ENCODE measurements around the gene EFCAB11. TPM values are rescaled to one million over a fixed set of nuclear protein-coding genes. Genes with fewer than 3 reads are reported as not detected.

Gene EFCAB11
- total RNA-seq, 5 donors from 2014 or later (not counting 1 experiment from before 2014, with no cell fraction given) = 1.1 to 2.4 (median 1.5) TPM

DNA sequence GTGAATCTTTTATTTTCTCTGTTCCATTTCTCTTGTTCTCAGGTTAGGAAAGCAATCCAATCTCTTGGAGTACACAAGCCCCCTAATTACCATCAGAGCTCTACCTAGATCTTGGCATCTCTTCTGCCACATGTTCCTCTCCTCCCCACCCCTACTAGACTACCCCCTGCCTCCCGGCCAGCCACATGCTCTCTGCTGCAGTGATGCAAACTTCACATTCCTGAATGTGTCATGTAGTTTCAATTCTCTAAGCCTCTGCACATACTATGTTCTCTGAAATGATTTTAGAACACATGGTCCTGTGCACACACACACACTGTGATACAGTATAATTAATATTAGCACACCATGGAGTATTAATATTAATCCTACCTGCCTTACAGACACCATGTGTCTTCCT lies 104.6 kb downstream of the EFCAB11 start:
- H3K36me3 ChIP-seq (ENCODE audit: control insufficient read depth in 2 of 2, extremely low read depth in 1 of 2, insufficient read depth in 1 of 2, low read length in 1 of 2) = no peaks in the 10 kb centered on the region
- Mint-ChIP-seq H3K36me3 (no peaks in the 10 kb centered on the region), H3K9me3 (no peaks in the 10 kb centered on the region), H3K4me3 (no peak overlapping the region), H3K27ac (no peak overlapping the region), H3K4me1 (no peaks in the 10 kb centered on the region), H3K27me3 (no peaks in the 10 kb centered on the region)
- DNase-seq (no peak), ATAC-seq (replicated peaks in 1 of 4) (no peak)
- CTCF ChIA-PET = no interaction called here
- WGBS (ENCODE audit: insufficient coverage) = 100% methylated on average over 1 of the region's 1 CpG
- POLR2A ChIA-PET = no interaction called here
- H3K27ac ChIP-seq (ENCODE audit: low read length) = no peak overlapping the region
- H3K27me3 ChIP-seq (replicated peaks in 1 of 2; ENCODE audit: control insufficient read depth in 2 of 2, extremely low read depth in 1 of 2, insufficient read depth in 2 of 2, low read length in 1 of 2) = no peaks in the 10 kb centered on the region
- H3K4me3 ChIP-seq (ENCODE audit: control insufficient read depth in 1 of 2, extremely low read depth in 1 of 2, low read length in 1 of 2) = no peak overlapping the region
- H3K9me3 ChIP-seq = no peaks in the 10 kb centered on the region
- H3K4me1 ChIP-seq (ENCODE audit: control insufficient read depth in 1 of 2, extremely low read depth in 1 of 2, insufficient read depth in 2 of 2, low read length in 2 of 2) = no peaks in the 10 kb centered on the region

- Histone ChIP-seq H3K4me3 (ENCODE audit: control insufficient read depth in 1 of 2, extremely low read depth in 1 of 2, low read length in 1 of 2) (no peak overlapping the region), H3K4me1 (ENCODE audit: control insufficient read depth in 1 of 2, extremely low read depth in 1 of 2, insufficient read depth in 2 of 2, low read length in 2 of 2) (no peaks in the 10 kb centered on the region), H3K36me3 (ENCODE audit: control insufficient read depth in 2 of 2, extremely low read depth in 1 of 2, insufficient read depth in 1 of 2, low read length in 1 of 2) (no peaks in the 10 kb centered on the region), H3K27me3 (replicated peaks in 1 of 2; ENCODE audit: control insufficient read depth in 2 of 2, extremely low read depth in 1 of 2, insufficient read depth in 2 of 2, low read length in 1 of 2) (no peaks in the 10 kb centered on the region), H3K27ac (ENCODE audit: low read length) (no peak overlapping the region), H3K9me3 (no peaks in the 10 kb centered on the region)
- no peak overlapping the region for H3K4me3 Mint-ChIP-seq
- H3K4me1 Mint-ChIP-seq = no peaks in the 10 kb centered on the region
- ChIA-PET POLR2A (no interaction called here), CTCF (no interaction called here)
- no peak overlapping the region for H3K27ac Mint-ChIP-seq
- ATAC-seq (replicated peaks in 1 of 4) (no peak), DNase-seq (no peak)
- 83% methylated on average over 2 of the region's 2 CpGs for WGBS (ENCODE audit: insufficient coverage)
- H3K9me3 Mint-ChIP-seq = no peaks in the 10 kb centered on the region
- H3K36me3 Mint-ChIP-seq = no peaks in the 10 kb centered on the region
- no peaks in the 10 kb centered on the region for H3K27me3 Mint-ChIP-seq
These were observed 106.4 kb downstream of the EFCAB11 start for GRCh38 chr14:89848165-89848564.

GRCh38 chr14:89845346-89845745 lies 109.2 kb downstream of the EFCAB11 start:
- Mint-ChIP-seq H3K27ac (no peak overlapping the region), H3K36me3 (no peaks in the 10 kb centered on the region), H3K9me3 (no peaks in the 10 kb centered on the region), H3K4me3 (no peak overlapping the region), H3K27me3 (no peaks in the 10 kb centered on the region), H3K4me1 (no peaks in the 10 kb centered on the region)
- H3K27ac ChIP-seq (ENCODE audit: low read length) = no peak overlapping the region
- 88% methylated on average over 4 of the region's 5 CpGs for WGBS (ENCODE audit: insufficient coverage)
- POLR2A ChIA-PET = no interaction called here
- no peak overlapping the region for H3K4me3 ChIP-seq (ENCODE audit: control insufficient read depth in 1 of 2, extremely low read depth in 1 of 2, low read length in 1 of 2)
- H3K36me3 ChIP-seq (ENCODE audit: control insufficient read depth in 2 of 2, extremely low read depth in 1 of 2, insufficient read depth in 1 of 2, low read length in 1 of 2) = no peaks in the 10 kb centered on the region
- H3K9me3 ChIP-seq = no peaks in the 10 kb centered on the region
- CTCF ChIA-PET = no interaction called here
- ATAC-seq (replicated peaks in 1 of 4) (no peak), DNase-seq (no peak)
- H3K27me3 ChIP-seq (replicated peaks in 1 of 2; ENCODE audit: control insufficient read depth in 2 of 2, extremely low read depth in 1 of 2, insufficient read depth in 2 of 2, low read length in 1 of 2) = no peaks in the 10 kb centered on the region
- H3K4me1 ChIP-seq (ENCODE audit: control insufficient read depth in 1 of 2, extremely low read depth in 1 of 2, insufficient read depth in 2 of 2, low read length in 2 of 2) = no peaks in the 10 kb centered on the region

- CTCF ChIA-PET = no interaction called here
- no peaks in the 10 kb centered on the region for H3K36me3 Mint-ChIP-seq
- POLR2A ChIA-PET = no interaction called here
- no peaks in the 10 kb centered on the region for H3K9me3 Mint-ChIP-seq
- no peak for DNase-seq
- no peak for ATAC-seq (replicated peaks in 1 of 4)
- H3K4me1 Mint-ChIP-seq = no peaks in the 10 kb centered on the region
- no peaks in the 10 kb centered on the region for H3K4me1 ChIP-seq (ENCODE audit: control insufficient read depth in 1 of 2, extremely low read depth in 1 of 2, insufficient read depth in 2 of 2, low read length in 2 of 2)
- H3K9me3 ChIP-seq = no peaks in the 10 kb centered on the region
- no peak overlapping the region for H3K27ac Mint-ChIP-seq
- WGBS (ENCODE audit: insufficient coverage) = 100% methylated on average over 1 of the region's 1 CpG
- no peaks in the 10 kb centered on the region for H3K36me3 ChIP-seq (ENCODE audit: control insufficient read depth in 2 of 2, extremely low read depth in 1 of 2, insufficient read depth in 1 of 2, low read length in 1 of 2)
- H3K27me3 Mint-ChIP-seq = no peaks in the 10 kb centered on the region
- no peak overlapping the region for H3K4me3 ChIP-seq (ENCODE audit: control insufficient read depth in 1 of 2, extremely low read depth in 1 of 2, low read length in 1 of 2)
- no peaks in the 10 kb centered on the region for H3K27me3 ChIP-seq (replicated peaks in 1 of 2; ENCODE audit: control insufficient read depth in 2 of 2, extremely low read depth in 1 of 2, insufficient read depth in 2 of 2, low read length in 1 of 2)
- no peak overlapping the region for H3K4me3 Mint-ChIP-seq
- no peak overlapping the region for H3K27ac ChIP-seq (ENCODE audit: low read length)
These were observed 110.0 kb downstream of the EFCAB11 start for GRCh38 chr14:89844508-89844907.

GRCh38 chr14:89842837-89843236 lies 111.7 kb downstream of the EFCAB11 start:
- Mint-ChIP-seq H3K4me1 (no peaks in the 10 kb centered on the region), H3K36me3 (peaks cover 4% of the 10 kb centered on the region), H3K4me3 (no peak overlapping the region), H3K27ac (no peak overlapping the region), H3K9me3 (peaks cover 0 to 5% (median 0%) of the 10 kb centered on the region in 3 donors), H3K27me3 (no peaks in the 10 kb centered on the region)
- H3K27me3 ChIP-seq (replicated peaks in 1 of 2; ENCODE audit: control insufficient read depth in 2 of 2, extremely low read depth in 1 of 2, insufficient read depth in 2 of 2, low read length in 1 of 2) = no peaks in the 10 kb centered on the region
- no CpG with 5 or more reads among the region's 3 CpGs for WGBS (ENCODE audit: insufficient coverage)
- POLR2A ChIA-PET = no interaction called here
- DNase-seq (no peak), ATAC-seq (replicated peaks in 1 of 4) (no peak)
- CTCF ChIA-PET = no interaction called here
- no peak overlapping the region for H3K4me3 ChIP-seq (ENCODE audit: control insufficient read depth in 1 of 2, extremely low read depth in 1 of 2, low read length in 1 of 2)
- no peaks in the 10 kb centered on the region for H3K36me3 ChIP-seq (ENCODE audit: control insufficient read depth in 2 of 2, extremely low read depth in 1 of 2, insufficient read depth in 1 of 2, low read length in 1 of 2)
- H3K27ac ChIP-seq (ENCODE audit: low read length) = no peak overlapping the region
- no peaks in the 10 kb centered on the region for H3K9me3 ChIP-seq
- no peaks in the 10 kb centered on the region for H3K4me1 ChIP-seq (ENCODE audit: control insufficient read depth in 1 of 2, extremely low read depth in 1 of 2, insufficient read depth in 2 of 2, low read length in 2 of 2)

DNA sequence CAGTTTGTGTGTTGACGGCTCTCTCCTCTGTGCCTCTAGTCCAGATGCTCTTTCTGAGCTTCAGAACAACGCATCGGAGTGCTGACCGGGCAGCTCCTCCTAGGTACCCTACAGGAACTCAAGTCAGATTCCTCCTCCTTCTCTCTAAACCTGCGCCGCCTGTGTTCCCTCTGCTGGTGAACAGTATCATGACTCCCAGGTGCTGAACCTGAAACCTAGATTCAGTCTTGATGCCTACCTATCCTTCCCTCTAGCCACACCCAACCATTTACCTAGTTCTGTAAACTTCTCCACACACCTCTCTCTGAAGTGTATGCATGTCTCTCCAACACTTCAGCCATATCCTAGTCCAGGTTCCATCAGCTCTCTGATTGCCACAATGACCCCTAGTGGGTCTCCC lies 112.7 kb downstream of the EFCAB11 start:
- H3K27ac Mint-ChIP-seq = no peak overlapping the region
- DNase-seq (peak in 1 of 35 experiments; percentile 2), ATAC-seq (replicated peaks in 1 of 4) (no peak)
- H3K4me3 Mint-ChIP-seq = no peak overlapping the region
- H3K27me3 Mint-ChIP-seq = no peaks in the 10 kb centered on the region
- Histone ChIP-seq H3K4me3 (ENCODE audit: control insufficient read depth in 1 of 2, extremely low read depth in 1 of 2, low read length in 1 of 2) (no peak overlapping the region), H3K27ac (ENCODE audit: low read length) (no peak overlapping the region), H3K27me3 (replicated peaks in 1 of 2; ENCODE audit: control insufficient read depth in 2 of 2, extremely low read depth in 1 of 2, insufficient read depth in 2 of 2, low read length in 1 of 2) (no peaks in the 10 kb centered on the region), H3K9me3 (no peaks in the 10 kb centered on the region), H3K4me1 (ENCODE audit: control insufficient read depth in 1 of 2, extremely low read depth in 1 of 2, insufficient read depth in 2 of 2, low read length in 2 of 2) (no peaks in the 10 kb centered on the region), H3K36me3 (ENCODE audit: control insufficient read depth in 2 of 2, extremely low read depth in 1 of 2, insufficient read depth in 1 of 2, low read length in 1 of 2) (no peaks in the 10 kb centered on the region)
- ChIA-PET POLR2A (no interaction called here), CTCF (no interaction called here)
- peaks cover 0 to 5% (median 0%) of the 10 kb centered on the region in 3 donors for H3K9me3 Mint-ChIP-seq
- no peaks in the 10 kb centered on the region for H3K4me1 Mint-ChIP-seq
- 86% methylated on average over 2 of the region's 6 CpGs for WGBS (ENCODE audit: insufficient coverage)
- peaks cover 4% of the 10 kb centered on the region for H3K36me3 Mint-ChIP-seq

DNA sequence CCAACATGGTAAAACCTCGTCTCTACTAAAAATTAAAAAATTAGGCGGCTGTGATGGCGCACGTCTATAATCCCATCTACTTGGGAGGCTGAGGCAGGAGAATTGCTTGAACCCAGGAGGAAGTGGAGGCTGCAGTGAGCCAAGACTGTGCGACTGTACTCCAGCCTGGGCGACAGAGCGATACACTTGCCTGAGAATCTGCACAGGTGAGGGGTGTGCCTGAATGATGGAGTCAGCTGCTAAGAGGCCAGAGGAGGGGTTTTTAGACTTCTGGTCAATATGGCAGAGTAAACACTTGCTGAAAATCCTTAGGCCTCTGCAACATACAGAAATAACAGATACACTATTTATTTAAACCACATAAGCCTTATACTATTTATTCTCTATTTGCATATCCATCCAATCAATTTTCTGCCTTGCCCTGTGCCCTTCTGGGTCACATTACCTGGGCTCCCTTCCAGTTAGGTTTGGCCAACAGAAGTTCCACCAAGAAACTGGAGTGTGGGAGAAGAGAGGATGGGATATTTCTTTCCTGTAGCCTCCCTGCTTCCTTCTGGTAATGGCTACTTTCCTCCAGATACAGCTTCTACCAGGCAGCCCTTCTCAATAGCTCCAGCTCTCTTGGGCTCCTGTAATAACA lies 117.6 kb downstream of the EFCAB11 start:
- DNase-seq (no peak), ATAC-seq (replicated peaks in 1 of 4) (no peak)
- CTCF ChIA-PET = no interaction called here
- WGBS (ENCODE audit: insufficient coverage) = 100% methylated on average over 3 of the region's 7 CpGs
- H3K4me3 ChIP-seq (ENCODE audit: control insufficient read depth in 1 of 2, extremely low read depth in 1 of 2, low read length in 1 of 2) = no peak overlapping the region
- POLR2A ChIA-PET = no interaction called here
- no peaks in the 10 kb centered on the region for H3K36me3 ChIP-seq (ENCODE audit: control insufficient read depth in 2 of 2, extremely low read depth in 1 of 2, insufficient read depth in 1 of 2, low read length in 1 of 2)
- no peaks in the 10 kb centered on the region for H3K9me3 ChIP-seq
- Mint-ChIP-seq H3K27ac (no peak overlapping the region), H3K36me3 (peaks cover 4% of the 10 kb centered on the region), H3K4me3 (no peak overlapping the region), H3K9me3 (peaks cover 0 to 5% (median 0%) of the 10 kb centered on the region in 3 donors), H3K27me3 (no peaks in the 10 kb centered on the region), H3K4me1 (no peaks in the 10 kb centered on the region)
- H3K27ac ChIP-seq (ENCODE audit: low read length) = no peak overlapping the region
- no peaks in the 10 kb centered on the region for H3K4me1 ChIP-seq (ENCODE audit: control insufficient read depth in 1 of 2, extremely low read depth in 1 of 2, insufficient read depth in 2 of 2, low read length in 2 of 2)
- H3K27me3 ChIP-seq (replicated peaks in 1 of 2; ENCODE audit: control insufficient read depth in 2 of 2, extremely low read depth in 1 of 2, insufficient read depth in 2 of 2, low read length in 1 of 2) = no peaks in the 10 kb centered on the region

Data from T-cell (primary cell).